ENCODE data around the gene ASB10.

Gene ASB10

GRCh38 chr7:151206914-151207313, 19.9 kb upstream of the ASB10 start:
- H3K4me1 ChIP-seq (ENCODE audit: insufficient read depth, low read length), result no peaks in the 10 kb centered on the region
- H3K27me3 ChIP-seq (ENCODE audit: insufficient read depth, low read length), result peaks cover 35% of the 10 kb centered on the region
- peaks cover under 1% of the 10 kb centered on the region for H3K36me3 ChIP-seq (ENCODE audit: insufficient read depth, low read length)
- H3K9me3 ChIP-seq (ENCODE audit: low read length), result no peaks in the 10 kb centered on the region
- no peak overlapping the region for H3K4me3 ChIP-seq (ENCODE audit: low read length)
- H2AFZ ChIP-seq (ENCODE audit: low read depth, low read length), result no peak overlapping the region

- peaks cover 46% of the 10 kb centered on the region for H3K27me3 ChIP-seq (ENCODE audit: insufficient read depth, low read length)
These were observed 18.7 kb upstream of the ASB10 start for GRCh38 chr7:151205730-151206129.

GRCh38 chr7:151204383-151205032, 17.5 kb upstream of the ASB10 start:
- Histone ChIP-seq H3K9me3 (ENCODE audit: low read length) (no peaks in the 10 kb centered on the region), H3K36me3 (ENCODE audit: insufficient read depth, low read length) (no peaks in the 10 kb centered on the region), H3K4me3 (ENCODE audit: low read length) (no peak overlapping the region), H3K27me3 (ENCODE audit: insufficient read depth, low read length) (peaks cover 55% of the 10 kb centered on the region), H2AFZ (ENCODE audit: low read depth, low read length) (no peak overlapping the region), H3K4me1 (ENCODE audit: insufficient read depth, low read length) (no peaks in the 10 kb centered on the region)

More at GRCh38 chr7:151205730-151206129, 18.7 kb upstream of the ASB10 start:
- no peak overlapping the region for H3K4me3 ChIP-seq (ENCODE audit: low read length)
- H3K4me1 ChIP-seq (ENCODE audit: insufficient read depth, low read length), result no peaks in the 10 kb centered on the region
- no peaks in the 10 kb centered on the region for H3K36me3 ChIP-seq (ENCODE audit: insufficient read depth, low read length)
- H3K9me3 ChIP-seq (ENCODE audit: low read length), result no peaks in the 10 kb centered on the region
- H2AFZ ChIP-seq (ENCODE audit: low read depth, low read length), result no peak overlapping the region

GRCh38 chr7:151202836-151203235, 15.8 kb upstream of the ASB10 start:
- Histone ChIP-seq H3K4me3 (ENCODE audit: low read length) (no peak overlapping the region), H3K27me3 (ENCODE audit: insufficient read depth, low read length) (peaks cover 59% of the 10 kb centered on the region), H3K4me1 (ENCODE audit: insufficient read depth, low read length) (no peaks in the 10 kb centered on the region), H3K9me3 (ENCODE audit: low read length) (no peaks in the 10 kb centered on the region), H3K36me3 (ENCODE audit: insufficient read depth, low read length) (no peaks in the 10 kb centered on the region), H2AFZ (ENCODE audit: low read depth, low read length) (no peak overlapping the region)

- Histone ChIP-seq H3K4me3 (ENCODE audit: low read length) (no peak overlapping the region), H3K9me3 (ENCODE audit: low read length) (no peaks in the 10 kb centered on the region), H2AFZ (ENCODE audit: low read depth, low read length) (no peak overlapping the region), H3K27me3 (ENCODE audit: insufficient read depth, low read length) (peaks cover 64% of the 10 kb centered on the region), H3K4me1 (ENCODE audit: insufficient read depth, low read length) (no peaks in the 10 kb centered on the region), H3K36me3 (ENCODE audit: insufficient read depth, low read length) (no peaks in the 10 kb centered on the region)
These were observed 14.7 kb upstream of the ASB10 start for GRCh38 chr7:151201751-151202150.

- Histone ChIP-seq H3K36me3 (ENCODE audit: insufficient read depth, low read length) (no peaks in the 10 kb centered on the region), H2AFZ (ENCODE audit: low read depth, low read length) (no peak overlapping the region), H3K4me1 (ENCODE audit: insufficient read depth, low read length) (no peaks in the 10 kb centered on the region), H3K27me3 (ENCODE audit: insufficient read depth, low read length) (peaks cover 65% of the 10 kb centered on the region), H3K9me3 (ENCODE audit: low read length) (no peaks in the 10 kb centered on the region), H3K4me3 (ENCODE audit: low read length) (no peak overlapping the region)
These were observed 14.3 kb upstream of the ASB10 start for GRCh38 chr7:151201344-151201743.

GRCh38 chr7:151198945-151199848, 12.1 kb upstream of the ASB10 start:
- Histone ChIP-seq H2AFZ (ENCODE audit: low read depth, low read length) (no peak overlapping the region), H3K27me3 (ENCODE audit: insufficient read depth, low read length) (peaks cover 58% of the 10 kb centered on the region), H3K9me3 (ENCODE audit: low read length) (no peaks in the 10 kb centered on the region), H3K4me1 (ENCODE audit: insufficient read depth, low read length) (no peaks in the 10 kb centered on the region), H3K36me3 (ENCODE audit: insufficient read depth, low read length) (no peaks in the 10 kb centered on the region), H3K4me3 (ENCODE audit: low read length) (no peak overlapping the region)

GRCh38 chr7:151197932-151198331, 10.9 kb upstream of the ASB10 start:
- no peak overlapping the region for H3K4me3 ChIP-seq (ENCODE audit: low read length)
- H3K27me3 ChIP-seq (ENCODE audit: insufficient read depth, low read length), result peaks cover 52% of the 10 kb centered on the region
- no peaks in the 10 kb centered on the region for H3K9me3 ChIP-seq (ENCODE audit: low read length)
- H3K36me3 ChIP-seq (ENCODE audit: insufficient read depth, low read length), result no peaks in the 10 kb centered on the region
- no peak overlapping the region for H2AFZ ChIP-seq (ENCODE audit: low read depth, low read length)
- no peaks in the 10 kb centered on the region for H3K4me1 ChIP-seq (ENCODE audit: insufficient read depth, low read length)

- H3K4me1 ChIP-seq (ENCODE audit: insufficient read depth, low read length), result no peaks in the 10 kb centered on the region
- no peaks in the 10 kb centered on the region for H3K36me3 ChIP-seq (ENCODE audit: insufficient read depth, low read length)
- H3K27me3 ChIP-seq (ENCODE audit: insufficient read depth, low read length), result peaks cover 52% of the 10 kb centered on the region
- H2AFZ ChIP-seq (ENCODE audit: low read depth, low read length), result no peak overlapping the region
- no peaks in the 10 kb centered on the region for H3K9me3 ChIP-seq (ENCODE audit: low read length)
- no peak overlapping the region for H3K4me3 ChIP-seq (ENCODE audit: low read length)
These were observed 8.8 kb upstream of the ASB10 start for GRCh38 chr7:151195616-151196450.

GRCh38 chr7:151194188-151194587, 7.1 kb upstream of the ASB10 start:
- Histone ChIP-seq H3K4me1 (ENCODE audit: insufficient read depth, low read length) (no peaks in the 10 kb centered on the region), H3K27me3 (ENCODE audit: insufficient read depth, low read length) (peaks cover 56% of the 10 kb centered on the region), H3K36me3 (ENCODE audit: insufficient read depth, low read length) (no peaks in the 10 kb centered on the region), H2AFZ (ENCODE audit: low read depth, low read length) (no peak overlapping the region), H3K4me3 (ENCODE audit: low read length) (no peak overlapping the region), H3K9me3 (ENCODE audit: low read length) (no peaks in the 10 kb centered on the region)

GRCh38 chr7:151193203-151193978, 6.3 kb upstream of the ASB10 start:
- no peaks in the 10 kb centered on the region for H3K4me1 ChIP-seq (ENCODE audit: insufficient read depth, low read length)
- H3K9me3 ChIP-seq (ENCODE audit: low read length), result no peaks in the 10 kb centered on the region
- H3K36me3 ChIP-seq (ENCODE audit: insufficient read depth, low read length), result no peaks in the 10 kb centered on the region
- no peak overlapping the region for H2AFZ ChIP-seq (ENCODE audit: low read depth, low read length)
- no peak overlapping the region for H3K4me3 ChIP-seq (ENCODE audit: low read length)
- H3K27me3 ChIP-seq (ENCODE audit: insufficient read depth, low read length), result peaks cover 59% of the 10 kb centered on the region

- Histone ChIP-seq H3K27me3 (ENCODE audit: insufficient read depth, low read length) (peaks cover 53% of the 10 kb centered on the region), H3K9me3 (ENCODE audit: low read length) (no peaks in the 10 kb centered on the region), H3K36me3 (ENCODE audit: insufficient read depth, low read length) (no peaks in the 10 kb centered on the region), H3K4me3 (ENCODE audit: low read length) (no peak overlapping the region), H2AFZ (ENCODE audit: low read depth, low read length) (no peak overlapping the region), H3K4me1 (ENCODE audit: insufficient read depth, low read length) (no peaks in the 10 kb centered on the region)
These were observed 5.0 kb upstream of the ASB10 start for GRCh38 chr7:151192002-151192539.

All from neuron (in vitro differentiated cells).